Measurements from ENCODE around the gene RPS19.
"Not testable (repeated sequence)": the region's sequence is repeated elsewhere in the genome, so short reads cannot be mapped to it uniquely, and the experiment has no call there.

Gene RPS19

DNA sequence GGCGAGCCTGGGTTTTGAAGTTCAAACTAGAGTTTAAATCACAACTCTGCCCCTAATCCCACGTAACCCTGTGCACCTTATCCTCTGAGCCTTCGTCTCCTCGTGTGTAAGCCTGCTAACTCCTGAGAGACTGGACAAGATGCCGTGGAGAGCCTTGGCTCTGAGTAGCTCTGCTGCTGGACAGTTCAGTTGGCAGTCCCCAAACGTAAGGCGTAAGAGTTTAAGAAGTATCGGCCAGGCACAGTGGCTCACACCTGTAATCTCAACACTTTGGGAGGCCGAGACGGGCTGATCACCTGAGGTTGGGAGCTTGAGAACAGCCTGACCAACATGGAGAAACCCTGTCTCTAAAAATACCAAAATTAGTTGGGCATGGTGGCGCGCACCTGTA is 12.3 kb downstream of the RPS19 start:
- no peak overlapping the region for H3K27ac ChIP-seq
- TF ChIP-seq CTCF (conservative IDR thresholded peaks at IDR 0.05) (no peak), ZFX (IDR thresholded peaks at IDR 0.05) (no peak)

- TF ChIP-seq ZFX (IDR thresholded peaks at IDR 0.05) (no peak), CTCF (conservative IDR thresholded peaks at IDR 0.05) (peak; percentile 70)
- H3K27ac ChIP-seq = no peak overlapping the region
Observed at GRCh38 chr19:41872775-41873647, 13.0 kb downstream of the RPS19 start.

- not testable (repeated sequence) for H3K27ac ChIP-seq
Observed at GRCh38 chr19:41875973-41876372, 15.9 kb downstream of the RPS19 start.

DNA sequence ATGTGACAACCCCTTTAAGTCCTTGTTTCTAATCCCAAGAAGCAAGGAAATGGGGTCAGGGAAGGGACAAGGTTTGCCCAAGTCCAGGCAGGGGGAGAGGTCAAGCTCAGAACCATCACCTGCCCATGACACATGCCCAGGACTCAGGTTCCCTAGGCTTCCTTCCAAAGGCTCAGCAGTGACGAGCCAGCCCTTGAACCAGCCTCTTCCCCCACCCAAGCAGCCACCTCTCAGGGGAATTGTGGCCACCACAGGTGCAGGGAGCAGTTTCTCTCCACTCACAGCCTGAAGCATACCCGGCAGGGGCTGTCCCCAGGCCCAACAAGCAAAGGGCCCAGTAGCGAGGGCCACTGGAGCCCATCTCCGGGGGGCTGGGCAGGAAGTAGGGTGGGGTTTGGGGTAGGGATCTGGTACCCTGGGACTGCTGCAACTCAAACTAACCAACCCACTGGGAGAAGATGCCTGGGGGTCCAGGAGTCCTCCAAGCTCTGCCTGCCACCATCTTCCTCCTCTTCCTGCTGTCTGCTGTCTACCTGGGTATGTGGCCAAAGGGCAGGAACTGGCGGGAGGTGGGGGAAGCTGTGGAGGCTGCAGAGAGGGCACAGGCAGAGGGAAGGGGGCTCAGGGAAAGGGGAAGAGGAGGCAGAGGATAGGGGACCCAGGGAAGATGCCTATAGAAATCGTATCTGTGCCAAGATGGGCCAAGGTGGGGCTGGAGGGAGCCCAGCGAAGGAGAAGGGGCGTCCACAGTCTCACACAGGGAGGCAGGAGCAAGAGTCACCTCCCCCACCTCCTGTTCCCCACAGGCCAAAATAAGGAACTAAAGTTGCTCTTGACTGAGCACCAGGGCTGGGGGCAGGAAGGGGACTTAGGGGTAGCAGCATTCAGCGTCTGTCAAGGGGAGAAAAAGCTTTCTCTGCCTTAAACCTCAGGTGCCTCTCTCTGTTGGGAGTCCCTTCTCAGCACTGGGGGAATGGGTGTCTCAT is 17.1 kb downstream of the RPS19 start, which contains the start of gene CD79A:
Gene CD79A, plus strand, starts transcription at position 433 of the 986 bp plus-strand sequence. Its CDS starts 26 bp downstream, at position 459.
- H3K27ac ChIP-seq = no peak within 1 kb of the TSS
- TF ChIP-seq ZFX (IDR thresholded peaks at IDR 0.05) (no peak), CTCF (conservative IDR thresholded peaks at IDR 0.05) (no peak)

DNA sequence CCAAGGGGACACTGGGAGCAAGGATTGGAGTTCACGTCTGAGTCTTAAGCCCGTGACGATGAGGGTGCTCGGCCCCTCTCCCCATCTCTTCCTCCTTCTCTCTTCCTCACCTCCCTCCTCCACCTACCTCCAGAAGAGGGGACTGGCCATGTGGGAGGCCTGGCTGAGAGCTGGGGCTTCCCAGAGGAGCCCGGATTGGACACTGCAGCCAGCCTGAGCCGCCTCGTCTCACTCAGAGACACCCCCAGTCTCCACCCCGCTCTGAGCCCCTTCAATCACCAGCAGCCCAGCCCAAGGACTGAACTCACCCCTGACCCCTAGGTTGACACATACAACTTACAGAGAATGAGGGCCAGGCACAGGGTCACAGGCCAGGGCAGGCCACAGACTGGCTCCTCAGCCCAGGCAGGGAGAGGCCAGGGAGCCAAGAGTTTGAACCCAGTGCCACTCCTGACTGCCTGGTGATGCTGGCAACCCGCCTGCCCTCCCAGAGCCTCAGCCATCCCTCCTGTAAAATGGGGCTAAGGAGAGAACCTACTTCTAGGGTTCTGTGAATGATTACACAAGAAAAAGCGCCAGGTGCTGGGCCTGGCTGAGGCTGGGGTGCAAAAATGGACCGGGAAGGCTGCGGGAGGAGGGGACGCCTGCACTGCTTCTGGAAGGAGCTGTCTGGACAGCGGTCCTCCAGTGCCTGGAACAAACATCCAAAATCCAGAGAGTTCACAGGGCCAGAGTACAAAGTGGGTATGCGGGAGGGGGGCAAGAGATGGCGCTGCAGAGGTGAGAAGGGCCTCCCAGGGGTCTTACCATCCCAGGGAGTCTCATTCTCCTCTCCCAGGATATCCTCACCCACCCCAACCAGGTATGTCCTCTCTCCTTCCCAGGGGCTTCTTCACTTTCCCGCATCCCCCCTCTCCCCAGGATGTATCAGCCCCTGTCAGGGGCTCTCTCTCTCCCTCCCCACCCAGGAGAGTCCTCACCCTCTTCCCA is 18.2 kb downstream of the RPS19 start:
- TF ChIP-seq ZFX (IDR thresholded peaks at IDR 0.05) (no peak), CTCF (conservative IDR thresholded peaks at IDR 0.05) (no peak)
- no peak overlapping the region for H3K27ac ChIP-seq

- TF ChIP-seq CTCF (conservative IDR thresholded peaks at IDR 0.05) = no peak
- TF ChIP-seq ZFX (IDR thresholded peaks at IDR 0.05) = no peak
- H3K27ac ChIP-seq = no peak overlapping the region
Observed at GRCh38 chr19:41879080-41879479, 19.0 kb downstream of the RPS19 start.

Measured in C4-2B (cell line).